Colonic mucosa (tissue), 4 donors: ENCODE data around the gene TMEM95. TPM values are rescaled to one million over a fixed set of nuclear protein-coding genes. Genes with fewer than 3 reads are reported as not detected.

Source experiments
- DNase-seq: peaks from one replicate; pipeline ENCODE4 v3.0.0-alpha.2; 2020
- H3K27ac ChIP-seq: fragments of 200-600 bp; one replicate; pipeline ENCODE4 v1.8.0; 2021
- H3K27me3 ChIP-seq: fragments of 200-600 bp; one replicate; pipeline ENCODE4 v1.8.0; 2021
- H3K36me3 ChIP-seq: fragments of 200-600 bp; one replicate; pipeline ENCODE4 v1.8.0; 2021
- H3K4me1 ChIP-seq: fragments of 200-600 bp; one replicate; pipeline ENCODE4 v1.8.0; 2021; ENCODE audit warnings: mild to moderate bottlenecking
- H3K4me3 ChIP-seq: fragments of 200-600 bp; one replicate; pipeline ENCODE4 v1.8.0; 2021
- H3K9ac ChIP-seq, 2 donors: one replicate each; pipeline ENCODE4 v1.7.0; 2013; ENCODE audit warnings: control low read depth in 2 of 2, low read depth in 2 of 2, low read length in 2 of 2
- H3K9me3 ChIP-seq: fragments of 200-600 bp; one replicate; pipeline ENCODE4 v1.8.0; 2021
- CTCF ChIP-seq: fragments of 200-600 bp; IDR thresholded peaks from one replicate; pipeline ENCODE4 v1.8.0; 2022; ENCODE audit warnings: antibody characterized with exemption, mild to moderate bottlenecking
- intact Hi-C: fragments of 100-400 bp; cut with DNase I; formaldehyde crosslinking; loops from one replicate; pipeline ENCODE4 v1.14.1; 2022
- total RNA-seq, 2 donors: library from RNA; stranded (reverse); fragmentation: NEBNext Ultra II Directional in 1 of 2; extraction: Animal tissue kit (Norgen Biotek cat#: 25700) in 1 of 2; gene quantifications; one replicate each; pipeline ENCODE4 v1.2.1, GENCODE V29; 2021
- donor health status: healthy.
- donor health status: DM: no; HTN: no; CAD: no.
- donor health status: DM: no; HTN: no; CAD: no.

Gene TMEM95
- total RNA-seq, 2 donors from 2014 or later: not detected

- no peaks in the 10 kb centered on the region for H3K9me3 ChIP-seq
- no peak for TF ChIP-seq CTCF
- H3K27me3 ChIP-seq: no peaks in the 10 kb centered on the region
- peaks cover 6% of the 10 kb centered on the region for H3K36me3 ChIP-seq
- peak overlapping the region; percentile 60 for H3K4me3 ChIP-seq
- peak overlapping the region; percentile 97 for H3K27ac ChIP-seq
- peak; percentile 43 for DNase-seq
- intact Hi-C loops: no loop called here
- H3K9ac ChIP-seq: peak overlapping the region; percentile 73 to 77
- no peaks in the 10 kb centered on the region for H3K4me1 ChIP-seq
Measured at GRCh38 chr17:7393613-7394451, 38.9 kb downstream of the TMEM95 start.

DNA sequence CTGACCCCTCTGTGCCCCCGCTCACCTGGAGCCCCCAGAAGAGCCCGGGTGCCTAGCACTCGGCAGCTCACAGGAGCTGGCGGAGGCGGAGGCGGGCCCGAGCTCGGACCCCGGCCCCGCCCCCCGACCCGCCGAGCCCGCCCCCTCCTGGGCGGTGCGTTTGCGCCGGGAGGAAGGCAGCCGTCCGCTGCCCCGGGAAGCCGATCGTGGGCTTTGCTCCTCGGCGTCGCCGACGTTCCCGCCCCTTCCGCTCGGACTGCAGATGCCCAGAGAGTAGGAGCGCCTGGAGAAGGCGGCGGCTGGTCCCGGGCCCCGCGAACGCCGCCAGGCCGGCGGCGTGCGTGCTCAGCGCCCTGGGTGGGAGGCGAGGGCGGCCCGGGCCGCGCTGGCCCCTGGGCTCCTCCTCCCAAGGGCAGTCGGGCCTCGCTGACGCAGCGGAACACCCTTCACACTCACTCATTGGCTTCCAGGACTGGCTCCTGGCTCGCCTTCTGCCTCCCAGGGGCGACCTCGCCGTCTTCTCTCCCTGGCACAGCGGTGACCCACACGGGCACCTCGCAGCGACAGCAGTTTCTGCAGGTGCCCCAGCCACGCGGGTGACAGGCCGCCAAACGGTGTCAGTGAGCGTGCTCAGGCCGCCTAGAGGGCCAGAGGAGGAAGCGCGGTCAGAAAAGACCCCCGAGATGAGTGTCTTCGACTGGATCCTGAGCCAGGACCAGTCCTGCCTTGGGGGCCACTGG lies 39.7 kb downstream of the TMEM95 start, which contains the start of gene PLSCR3:
PLSCR3 (minus strand) TSS at position 74 of the 740 bp plus-strand sequence. CDS start 415 bp downstream, outside the sequence.
- no peaks in the 10 kb centered on the region for H3K27me3 ChIP-seq
- H3K4me3 ChIP-seq: peak within 1 kb of the TSS; percentile 60
- peak within 1 kb of the TSS; percentile 73 to 77 for H3K9ac ChIP-seq
- peak within 1 kb of the TSS; percentile 97 for H3K27ac ChIP-seq
- no peaks in the 10 kb centered on the region for H3K36me3 ChIP-seq
- peak; percentile 90 for DNase-seq
- H3K4me1 ChIP-seq: no peaks in the 10 kb centered on the region
- no peak for TF ChIP-seq CTCF
- intact Hi-C loops: no loop called here
- H3K9me3 ChIP-seq: no peaks in the 10 kb centered on the region

DNA sequence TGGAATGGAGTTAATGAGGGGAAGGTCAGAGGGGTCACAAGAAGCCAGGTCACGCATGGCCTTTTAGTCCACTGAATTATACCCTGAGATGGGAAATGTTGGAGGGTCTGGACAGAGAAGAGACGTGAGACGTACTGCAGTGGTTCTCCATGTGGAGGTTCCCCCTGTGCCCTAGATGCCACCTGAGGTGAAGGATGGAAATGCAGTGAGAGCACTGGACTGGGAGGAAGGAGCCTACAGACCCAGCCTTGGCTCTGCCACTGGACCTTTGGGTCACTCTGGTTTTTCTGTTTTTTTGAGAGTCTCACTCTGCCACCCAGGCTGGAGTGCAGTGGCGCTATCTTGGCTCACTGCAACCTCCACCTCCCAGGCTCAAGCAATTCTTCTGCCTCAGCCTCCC lies 41.2 kb downstream of the TMEM95 start:
- no peaks in the 10 kb centered on the region for H3K27me3 ChIP-seq
- TF ChIP-seq CTCF: no peak
- no peaks in the 10 kb centered on the region for H3K9me3 ChIP-seq
- no peak for DNase-seq
- H3K36me3 ChIP-seq: no peaks in the 10 kb centered on the region
- no peaks in the 10 kb centered on the region for H3K4me1 ChIP-seq
- H3K9ac ChIP-seq: no peak overlapping the region
- H3K27ac ChIP-seq: no peak overlapping the region
- H3K4me3 ChIP-seq: no peak overlapping the region
- intact Hi-C loops: no loop called here

DNA sequence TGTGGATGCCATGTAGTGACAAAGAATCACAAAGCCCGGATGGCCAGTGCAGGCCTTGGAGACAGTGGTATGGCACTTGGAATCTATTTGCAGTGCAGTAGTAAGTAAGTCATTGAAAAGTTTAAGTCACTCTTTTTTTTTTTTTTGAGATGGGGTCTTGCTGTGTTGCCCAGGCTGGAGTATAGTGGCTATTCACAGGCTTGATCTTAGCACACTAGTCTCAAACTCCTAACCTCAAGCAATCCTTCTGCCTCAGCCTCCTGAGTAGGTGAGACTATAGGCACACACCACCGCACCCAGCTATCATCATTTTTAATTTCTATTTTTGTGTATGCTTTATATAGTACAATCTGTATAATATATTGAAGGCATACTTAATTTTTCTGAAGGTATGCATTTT lies 43.7 kb downstream of the TMEM95 start:
- H3K9ac ChIP-seq: no peak overlapping the region

More for the DNA sequence above, 43.7 kb downstream of the TMEM95 start:
- no peak for DNase-seq
- H3K36me3 ChIP-seq: no peaks in the 10 kb centered on the region
- TF ChIP-seq CTCF: no peak
- H3K4me3 ChIP-seq: no peak overlapping the region
- H3K4me1 ChIP-seq: peaks cover 5% of the 10 kb centered on the region
- H3K27me3 ChIP-seq: no peaks in the 10 kb centered on the region
- intact Hi-C loops: no loop called here
- no peaks in the 10 kb centered on the region for H3K9me3 ChIP-seq
- no peak overlapping the region for H3K27ac ChIP-seq
